Nephron progenitor cell (in vitro differentiated cells): ENCODE data around the gene RPL6.
"Not testable (repeated sequence)": the region's sequence is repeated elsewhere in the genome, so short reads cannot be mapped to it uniquely, and the experiment has no call there.

Experiments used
- DNase-seq: peaks from one replicate; pipeline ENCODE4 v3.0.0; 2021
- H3K27ac Mint-ChIP-seq: 2 replicates; pipeline ENCODE4 v1.8.0; 2021; ENCODE audit warnings: mild to moderate bottlenecking, moderate library complexity, mixed read lengths
- H3K27me3 Mint-ChIP-seq: 2 replicates; pipeline ENCODE4 v1.8.0; 2021; ENCODE audit warnings: mild to moderate bottlenecking, low read depth, mixed read lengths; ENCODE audit not compliant: poor library complexity
- H3K36me3 Mint-ChIP-seq: 2 replicates; pipeline ENCODE4 v1.8.0; 2021; ENCODE audit warnings: low read depth, mixed read lengths
- H3K4me1 Mint-ChIP-seq: 2 replicates; pipeline ENCODE4 v1.8.0; 2021; ENCODE audit warnings: mixed read lengths
- H3K4me3 Mint-ChIP-seq: 2 replicates; pipeline ENCODE4 v1.8.0; 2021; ENCODE audit warnings: mild to moderate bottlenecking, moderate library complexity, mixed read lengths
- H3K9me3 Mint-ChIP-seq: 2 replicates; pipeline ENCODE4 v1.8.0; 2021; ENCODE audit warnings: mild to moderate bottlenecking, moderate library complexity, mixed read lengths
- TF ChIP-seq, protein P1 (sequence below): fragments of 200-600 bp; sonication (generic); IDR thresholded peaks from 2 replicates; pipeline ENCODE4 v1.5.0; 2021; ENCODE audit warnings: antibody characterized with exemption

The RPL6 gene

DNA sequence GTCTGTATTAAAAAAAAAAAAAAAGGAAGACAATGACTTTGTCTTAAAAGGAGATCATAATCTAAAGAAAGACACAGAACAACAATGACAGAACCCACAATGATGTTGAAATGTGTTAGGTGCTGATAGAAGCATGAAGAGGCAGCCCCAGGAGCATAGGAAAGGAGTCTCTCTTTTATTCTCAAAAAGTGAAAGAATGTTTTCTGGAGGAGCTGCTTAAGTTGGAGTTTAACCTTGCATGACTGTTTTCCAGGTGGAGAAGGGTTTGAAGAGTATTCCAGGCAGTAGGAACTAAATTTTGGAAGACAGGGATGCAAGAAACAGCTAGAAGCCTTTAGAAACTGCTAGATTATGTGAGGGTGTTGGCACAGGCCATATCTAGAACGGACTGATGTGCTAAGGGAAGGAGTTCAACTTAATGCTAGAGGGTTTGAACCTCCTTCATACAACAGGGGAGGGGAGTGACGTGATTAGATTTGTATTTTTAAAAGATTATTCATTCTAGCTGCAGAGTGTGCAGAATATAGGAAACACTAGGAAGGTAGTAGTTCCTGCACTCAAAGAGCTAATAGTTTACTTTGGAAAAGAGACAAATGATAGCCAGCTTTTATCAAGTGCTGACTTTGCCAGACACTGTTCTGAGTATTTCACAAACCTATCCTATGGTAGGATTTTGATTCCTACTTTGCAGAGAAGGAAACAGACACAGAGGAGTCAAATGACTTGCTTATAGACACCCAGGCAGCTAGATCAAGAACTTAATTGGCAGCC, 4.6 kb upstream of the RPL6 start:
- peaks cover 8% of the 10 kb centered on the region for H3K27me3 Mint-ChIP-seq
- peaks cover 4% of the 10 kb centered on the region for H3K4me1 Mint-ChIP-seq
- no peaks in the 10 kb centered on the region for H3K36me3 Mint-ChIP-seq
- TF ChIP-seq, protein P1, sequence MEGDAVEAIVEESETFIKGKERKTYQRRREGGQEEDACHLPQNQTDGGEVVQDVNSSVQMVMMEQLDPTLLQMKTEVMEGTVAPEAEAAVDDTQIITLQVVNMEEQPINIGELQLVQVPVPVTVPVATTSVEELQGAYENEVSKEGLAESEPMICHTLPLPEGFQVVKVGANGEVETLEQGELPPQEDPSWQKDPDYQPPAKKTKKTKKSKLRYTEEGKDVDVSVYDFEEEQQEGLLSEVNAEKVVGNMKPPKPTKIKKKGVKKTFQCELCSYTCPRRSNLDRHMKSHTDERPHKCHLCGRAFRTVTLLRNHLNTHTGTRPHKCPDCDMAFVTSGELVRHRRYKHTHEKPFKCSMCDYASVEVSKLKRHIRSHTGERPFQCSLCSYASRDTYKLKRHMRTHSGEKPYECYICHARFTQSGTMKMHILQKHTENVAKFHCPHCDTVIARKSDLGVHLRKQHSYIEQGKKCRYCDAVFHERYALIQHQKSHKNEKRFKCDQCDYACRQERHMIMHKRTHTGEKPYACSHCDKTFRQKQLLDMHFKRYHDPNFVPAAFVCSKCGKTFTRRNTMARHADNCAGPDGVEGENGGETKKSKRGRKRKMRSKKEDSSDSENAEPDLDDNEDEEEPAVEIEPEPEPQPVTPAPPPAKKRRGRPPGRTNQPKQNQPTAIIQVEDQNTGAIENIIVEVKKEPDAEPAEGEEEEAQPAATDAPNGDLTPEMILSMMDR, result no peak
- no peak overlapping the region for H3K4me3 Mint-ChIP-seq
- H3K9me3 Mint-ChIP-seq, result peaks cover 3% of the 10 kb centered on the region
- no peak overlapping the region for H3K27ac Mint-ChIP-seq
- no peak for DNase-seq

GRCh38 chr12:112409906-112410244, 470 bp upstream of the RPL6 start:
- TF ChIP-seq, protein P1, result no peak
- H3K27me3 Mint-ChIP-seq, result peaks cover 4% of the 10 kb centered on the region
- peaks cover 3% of the 10 kb centered on the region for H3K9me3 Mint-ChIP-seq
- peak overlapping the region; percentile 100 for H3K4me3 Mint-ChIP-seq
- peaks cover 39% of the 10 kb centered on the region for H3K36me3 Mint-ChIP-seq
- H3K4me1 Mint-ChIP-seq, result peaks cover 21% of the 10 kb centered on the region
- DNase-seq, result no peak
- no peak overlapping the region for H3K27ac Mint-ChIP-seq

GRCh38 chr12:112408621-112409020, 784 bp downstream of the RPL6 start:
- DNase-seq, result no peak

GRCh38 chr12:112407683-112408082, 1.7 kb downstream of the RPL6 start:
- not testable (repeated sequence) for DNase-seq, H3K9me3 Mint-ChIP-seq, H3K27me3 Mint-ChIP-seq
- H3K4me1 Mint-ChIP-seq, result peaks cover 21% of the 10 kb centered on the region
- H3K36me3 Mint-ChIP-seq, result peaks cover 48% of the 10 kb centered on the region
- H3K27ac Mint-ChIP-seq, result peak overlapping the region; percentile 100
- H3K4me3 Mint-ChIP-seq, result peak overlapping the region; percentile 100

More at GRCh38 chr12:112408621-112409020, 784 bp downstream of the RPL6 start:
- Mint-ChIP-seq H3K27ac (peak overlapping the region; percentile 100), H3K27me3 (peaks cover 4% of the 10 kb centered on the region), H3K4me3 (peak overlapping the region; percentile 100), H3K9me3 (peaks cover 3% of the 10 kb centered on the region), H3K4me1 (peaks cover 21% of the 10 kb centered on the region), H3K36me3 (peaks cover 48% of the 10 kb centered on the region)
- TF ChIP-seq, protein P1, result no peak

DNA sequence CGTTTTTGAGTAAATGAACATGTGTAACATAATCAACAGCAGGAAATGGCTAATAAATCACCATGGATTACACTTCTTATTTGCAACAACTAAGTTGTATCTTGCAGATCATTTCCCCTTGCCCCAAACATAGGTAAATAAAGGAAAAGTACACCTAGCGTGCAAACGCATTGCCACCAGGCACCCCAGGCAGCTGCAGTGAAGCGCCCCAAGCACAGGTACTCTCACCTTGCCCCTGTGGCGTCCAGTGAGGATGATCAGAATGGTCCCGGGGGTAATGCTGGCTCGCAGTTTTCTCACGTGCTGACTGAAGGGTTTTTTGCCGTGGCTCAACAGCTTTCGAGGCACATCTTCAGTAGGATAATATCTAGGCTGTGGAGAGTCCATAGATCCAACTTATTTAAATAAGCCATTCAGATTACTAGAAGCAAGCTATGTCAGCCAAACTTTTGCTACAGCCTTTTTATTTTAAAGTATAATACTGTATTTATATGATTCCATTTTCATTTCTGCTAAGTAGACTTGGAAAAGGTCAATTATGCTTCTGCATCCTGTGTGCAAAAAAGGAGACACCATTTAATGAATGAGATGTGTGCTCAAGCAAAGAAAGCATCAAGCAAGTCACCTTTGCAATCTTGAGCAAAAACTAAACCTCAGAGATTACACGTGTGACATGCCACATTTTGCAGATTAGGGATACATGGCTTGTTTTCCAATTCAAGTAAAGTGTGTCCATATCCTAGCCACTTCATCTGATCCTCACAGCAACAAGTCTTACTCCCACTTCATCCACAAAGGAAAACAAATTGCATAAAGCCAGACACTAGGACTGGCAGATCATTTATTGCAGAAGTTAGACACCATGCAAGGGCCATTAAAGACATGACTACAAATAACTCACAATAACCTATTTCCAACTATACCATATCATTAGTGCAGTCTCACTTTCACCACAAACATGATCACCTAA, 2.6 kb downstream of the RPL6 start:
- peaks cover 3% of the 10 kb centered on the region for H3K9me3 Mint-ChIP-seq
- peaks cover 21% of the 10 kb centered on the region for H3K4me1 Mint-ChIP-seq
- H3K27me3 Mint-ChIP-seq, result peaks cover 4% of the 10 kb centered on the region
- peak overlapping the region; percentile 100 for H3K4me3 Mint-ChIP-seq
- H3K27ac Mint-ChIP-seq, result peak overlapping the region; percentile 100
- no peak for DNase-seq
- peaks cover 48% of the 10 kb centered on the region for H3K36me3 Mint-ChIP-seq
- TF ChIP-seq, protein P1, result no peak

GRCh38 chr12:112401903-112402498, 7.4 kb downstream of the RPL6 start:
- no peak for DNase-seq
- Mint-ChIP-seq H3K27me3 (no peaks in the 10 kb centered on the region), H3K27ac (no peak overlapping the region), H3K9me3 (no peaks in the 10 kb centered on the region), H3K4me1 (peaks cover 1% of the 10 kb centered on the region), H3K4me3 (no peak overlapping the region), H3K36me3 (peaks cover 28% of the 10 kb centered on the region)
- TF ChIP-seq, protein P1, result no peak
